GM19193 (cell line): Measurements from ENCODE around the gene TMEM151A.

Experiments used
- POLR2A ChIP-seq: IDR thresholded peaks from 4 replicates; pipeline ENCODE4 v1.6.1; 2011; ENCODE audit not compliant: insufficient read depth, insufficient read length; ENCODE audit errors: extremely low read depth

TMEM151A gene

GRCh38 chr11:66291706-66292542, at the start of gene TMEM151A:
TMEM151A (plus strand) TSS chr11:66291894; CDS start chr11:66292014, 120 bp downstream.
- no peak for TF ChIP-seq POLR2A

GRCh38 chr11:66242095-66242765, 49.5 kb upstream of the TMEM151A start:
- TF ChIP-seq POLR2A = no peak

DNA sequence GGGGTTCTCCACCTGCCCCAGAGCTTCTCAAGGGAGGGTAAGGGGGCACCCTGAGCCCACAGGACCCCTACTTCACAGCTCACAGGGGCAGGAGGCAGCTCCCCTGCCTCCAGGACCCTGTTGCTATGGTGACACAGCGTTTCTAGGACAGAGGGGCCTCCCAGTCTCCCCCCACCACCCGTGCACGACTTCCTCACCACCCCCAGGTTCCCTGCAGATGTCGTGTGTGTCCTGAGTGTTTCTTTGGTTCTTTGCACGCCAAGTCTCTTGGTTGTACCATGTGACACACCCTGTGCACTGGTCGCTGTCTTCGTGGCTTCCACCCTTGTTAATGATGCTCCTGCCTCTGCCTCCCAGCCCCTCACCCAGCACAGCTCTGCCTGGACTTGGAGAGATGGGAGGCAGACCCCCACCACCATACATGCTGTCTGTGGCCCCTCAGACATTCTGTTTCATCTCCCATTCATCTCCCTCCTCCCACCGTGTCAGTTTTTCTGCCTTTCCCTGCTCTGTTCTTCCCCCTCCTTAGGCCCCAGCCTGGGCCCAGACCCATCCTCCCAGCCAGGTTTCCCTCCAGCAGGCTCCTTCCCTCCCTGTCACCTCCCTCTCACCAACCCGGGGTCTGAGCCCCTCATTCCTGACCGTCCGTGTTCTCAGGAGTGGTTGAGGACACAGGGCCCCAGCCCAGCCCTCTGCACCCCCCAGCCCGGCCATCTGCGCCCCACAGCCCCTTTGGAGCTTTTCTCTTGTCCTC, 47.7 kb upstream of the TMEM151A start:
- TF ChIP-seq POLR2A = no peak

GRCh38 chr11:66247295-66247694, 44.4 kb upstream of the TMEM151A start:
- no peak for TF ChIP-seq POLR2A

GRCh38 chr11:66247801-66248200, 43.9 kb upstream of the TMEM151A start:
- TF ChIP-seq POLR2A = no peak

DNA sequence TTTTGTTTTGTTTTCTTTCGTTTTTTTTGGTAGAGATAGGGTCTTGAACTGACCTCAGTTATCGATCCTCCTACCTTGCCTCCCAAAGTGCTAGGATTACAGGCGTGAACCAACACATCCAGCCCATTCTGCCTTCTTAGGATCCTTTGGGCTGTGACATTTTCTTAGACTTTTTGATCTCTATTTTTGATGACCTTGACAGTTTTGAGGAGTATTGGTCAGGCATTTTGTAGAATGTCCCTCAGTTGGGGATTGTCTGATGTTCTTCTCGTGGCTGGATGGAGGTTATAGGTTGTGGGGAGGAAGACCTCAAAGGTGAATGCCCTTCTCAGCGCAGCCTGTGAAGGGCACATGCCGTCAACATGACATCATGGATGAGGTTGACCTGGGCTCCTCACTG, 42.8 kb upstream of the TMEM151A start:
- TF ChIP-seq POLR2A = no peak

- no peak for TF ChIP-seq POLR2A
Measured at GRCh38 chr11:66251809-66252208, 39.9 kb upstream of the TMEM151A start.

- no peak for TF ChIP-seq POLR2A
Measured at GRCh38 chr11:66258473-66258893, 33.2 kb upstream of the TMEM151A start.

GRCh38 chr11:66259225-66259624, 32.5 kb upstream of the TMEM151A start:
- no peak for TF ChIP-seq POLR2A

DNA sequence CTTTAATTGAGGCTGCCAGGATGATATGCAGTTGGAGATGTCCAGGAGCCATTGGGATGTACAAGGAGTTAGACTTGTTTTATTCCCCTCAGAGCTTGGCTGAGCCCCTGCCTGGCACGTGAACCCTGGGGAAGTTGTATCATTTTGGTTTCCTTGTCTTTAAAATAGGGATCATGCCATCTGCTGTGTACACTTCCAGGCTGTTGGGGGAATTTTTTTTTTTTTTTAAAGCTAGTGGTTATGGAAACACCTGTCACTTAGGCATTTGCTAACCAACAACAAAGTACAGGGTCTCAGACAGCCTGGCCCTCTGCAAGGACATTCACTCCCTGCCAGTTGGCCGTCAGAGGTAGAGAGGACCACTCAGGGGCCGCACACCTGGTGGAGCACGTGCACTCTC, 31.7 kb upstream of the TMEM151A start:
- no peak for TF ChIP-seq POLR2A

DNA sequence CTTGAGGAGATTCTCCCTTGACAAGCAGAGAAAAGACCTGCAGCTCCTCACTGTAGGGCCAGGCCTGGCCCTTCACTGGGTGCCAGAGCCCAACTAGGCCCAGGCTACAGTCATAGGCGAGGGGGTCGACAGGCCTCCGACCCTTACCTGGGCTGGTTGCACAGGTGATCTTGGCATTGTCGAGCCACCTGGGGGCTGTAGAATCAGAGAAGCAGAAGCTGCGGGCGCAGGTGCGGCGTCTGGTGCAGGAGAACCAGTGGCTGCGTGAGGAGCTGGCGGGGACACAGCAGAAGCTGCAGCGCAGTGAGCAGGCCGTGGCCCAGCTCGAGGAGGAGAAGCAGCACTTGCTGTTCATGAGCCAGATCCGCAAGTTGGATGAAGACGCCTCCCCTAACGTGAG, 30.1 kb upstream of the TMEM151A start:
- no peak for TF ChIP-seq POLR2A

DNA sequence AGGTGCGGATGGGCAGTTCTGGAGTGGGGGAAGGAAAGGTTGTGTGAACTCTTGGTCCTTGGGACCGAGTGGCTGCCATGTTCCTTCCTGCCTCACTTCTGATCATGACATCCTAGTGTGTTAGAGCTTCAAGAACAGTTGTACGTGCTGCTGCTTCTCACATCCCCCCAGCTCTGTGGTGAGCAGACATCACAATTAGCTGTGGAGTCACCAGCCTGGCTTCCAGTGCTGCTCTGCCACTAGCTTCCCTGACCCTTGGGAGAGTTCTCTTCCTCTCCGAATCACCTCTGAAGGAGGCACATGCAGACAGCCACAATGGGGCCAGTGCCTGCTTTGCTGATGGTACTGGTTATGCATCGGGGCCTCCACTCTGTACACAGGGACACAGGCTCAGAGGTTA, 29.5 kb upstream of the TMEM151A start:
- TF ChIP-seq POLR2A = no peak

- no peak for TF ChIP-seq POLR2A
Measured at GRCh38 chr11:66262696-66263095, 29.0 kb upstream of the TMEM151A start.

- no peak for TF ChIP-seq POLR2A
Measured at GRCh38 chr11:66263231-66263630, 28.5 kb upstream of the TMEM151A start.

GRCh38 chr11:66263785-66264184, 27.9 kb upstream of the TMEM151A start:
- no peak for TF ChIP-seq POLR2A
